Muscle layer of colon (tissue), 2 donors: ENCODE results near the gene IPCEF1.

Experiments used
- H3K27ac ChIP-seq: one replicate; pipeline ENCODE4 v1.7.0; 2013; ENCODE audit warnings: low read depth, mild to moderate bottlenecking, low read length, moderate library complexity
- H3K27me3 ChIP-seq, 2 donors: one replicate each; pipeline ENCODE4 v1.7.0; 2013; ENCODE audit warnings: low read length in 2 of 2, mild to moderate bottlenecking in 2 of 2; ENCODE audit not compliant: insufficient read depth in 2 of 2, control insufficient read depth in 1 of 2
- H3K36me3 ChIP-seq: one replicate; pipeline ENCODE4 v1.7.0; 2013; ENCODE audit warnings: mild to moderate bottlenecking, low read length; ENCODE audit not compliant: insufficient read depth
- H3K4me1 ChIP-seq: one replicate; pipeline ENCODE4 v1.7.0; 2013; ENCODE audit warnings: mild to moderate bottlenecking, low read length; ENCODE audit not compliant: insufficient read depth
- H3K4me3 ChIP-seq, 2 donors: one replicate each; pipeline ENCODE4 v1.7.0; 2013; ENCODE audit warnings: low read length in 2 of 2, low read depth in 1 of 2, mild to moderate bottlenecking in 1 of 2, moderate library complexity in 1 of 2
- H3K9ac ChIP-seq: one replicate; pipeline ENCODE4 v1.7.0; 2013; ENCODE audit warnings: low read length
- H3K9me3 ChIP-seq: one replicate; pipeline ENCODE4 v1.7.0; 2013; ENCODE audit warnings: mild to moderate bottlenecking, low read length
- donor health status: abdominal sarcoma.
- donor health status: Adenocarcinoma of cecum.

The IPCEF1 gene

GRCh38 chr6:154388803-154389202, 32.2 kb upstream of the IPCEF1 start:
- Histone ChIP-seq H3K9ac (no peak overlapping the region), H3K27me3 (no peaks in the 10 kb centered on the region)

GRCh38 chr6:154386848-154387717, 30.5 kb upstream of the IPCEF1 start:
- Histone ChIP-seq H3K4me3 (no peak overlapping the region), H3K9ac (no peak overlapping the region), H3K9me3 (no peaks in the 10 kb centered on the region), H3K36me3 (no peaks in the 10 kb centered on the region), H3K27ac (no peak overlapping the region), H3K27me3 (no peaks in the 10 kb centered on the region), H3K4me1 (peaks cover 3% of the 10 kb centered on the region)

More at GRCh38 chr6:154388803-154389202, 32.2 kb upstream of the IPCEF1 start:
- peaks cover 3% of the 10 kb centered on the region for H3K4me1 ChIP-seq
- no peaks in the 10 kb centered on the region for H3K36me3 ChIP-seq
- H3K9me3 ChIP-seq: no peaks in the 10 kb centered on the region
- H3K27ac ChIP-seq: no peak overlapping the region
- H3K4me3 ChIP-seq: no peak overlapping the region

DNA sequence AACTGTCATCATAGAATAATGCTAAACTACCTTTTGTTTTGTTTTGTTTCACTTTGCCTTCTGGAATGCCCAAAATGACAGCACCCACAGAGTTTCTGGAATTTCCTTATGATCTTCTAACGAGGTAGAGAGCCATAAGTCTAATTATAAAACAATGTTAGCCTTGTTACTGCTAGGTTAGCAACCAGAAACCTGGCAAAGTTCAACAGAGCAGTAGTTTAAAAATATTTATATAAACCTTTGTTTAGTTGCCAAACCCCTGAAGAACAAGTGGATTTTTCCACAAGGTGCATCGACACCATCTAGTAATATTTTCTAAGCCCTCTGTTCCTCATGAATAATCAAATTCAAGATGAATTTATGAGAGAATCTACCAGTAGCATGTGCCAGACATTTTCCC, 27.6 kb upstream of the IPCEF1 start:
- Histone ChIP-seq H3K27me3 (no peaks in the 10 kb centered on the region), H3K9ac (no peak overlapping the region), H3K9me3 (no peaks in the 10 kb centered on the region), H3K36me3 (no peaks in the 10 kb centered on the region), H3K4me3 (no peak overlapping the region), H3K27ac (no peak overlapping the region), H3K4me1 (peaks cover 3% of the 10 kb centered on the region)

- H3K4me1 ChIP-seq: peaks cover 3% of the 10 kb centered on the region
- no peaks in the 10 kb centered on the region for H3K27me3 ChIP-seq
- H3K27ac ChIP-seq: no peak overlapping the region
- no peak overlapping the region for H3K9ac ChIP-seq
- no peaks in the 10 kb centered on the region for H3K36me3 ChIP-seq
- H3K9me3 ChIP-seq: no peaks in the 10 kb centered on the region
- H3K4me3 ChIP-seq: no peak overlapping the region
Measured at GRCh38 chr6:154383273-154383672, 26.7 kb upstream of the IPCEF1 start.

DNA sequence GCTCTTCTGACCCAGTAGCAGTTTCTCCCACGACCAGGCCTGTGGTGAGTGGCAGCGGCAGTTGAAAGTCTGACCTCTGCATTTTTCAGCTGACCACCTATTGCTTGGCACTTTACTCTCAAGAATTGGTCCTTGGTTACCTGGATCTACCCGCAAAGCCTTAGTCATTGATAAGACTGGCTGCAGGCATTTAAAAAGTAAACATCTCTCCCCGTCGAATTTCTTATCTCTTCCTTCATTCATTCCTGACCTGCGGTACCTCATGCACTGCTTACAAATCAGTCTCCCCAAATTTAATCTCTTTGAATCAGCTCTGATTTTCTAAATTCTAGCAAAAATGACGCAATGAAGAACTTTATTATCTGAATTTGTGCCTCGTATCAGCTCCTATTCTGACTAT, 26.1 kb upstream of the IPCEF1 start:
- H3K4me1 ChIP-seq: peaks cover 3% of the 10 kb centered on the region
- H3K27ac ChIP-seq: no peak overlapping the region
- no peaks in the 10 kb centered on the region for H3K36me3 ChIP-seq

GRCh38 chr6:154381548-154381947, 24.9 kb upstream of the IPCEF1 start:
- no peak overlapping the region for H3K9ac ChIP-seq
- H3K4me3 ChIP-seq: no peak overlapping the region
- no peaks in the 10 kb centered on the region for H3K27me3 ChIP-seq
- no peaks in the 10 kb centered on the region for H3K36me3 ChIP-seq
- H3K27ac ChIP-seq: no peak overlapping the region
- no peaks in the 10 kb centered on the region for H3K9me3 ChIP-seq
- H3K4me1 ChIP-seq: peaks cover 3% of the 10 kb centered on the region

More for the DNA sequence above, 26.1 kb upstream of the IPCEF1 start:
- Histone ChIP-seq H3K4me3 (no peak overlapping the region), H3K9me3 (no peaks in the 10 kb centered on the region), H3K9ac (no peak overlapping the region), H3K27me3 (no peaks in the 10 kb centered on the region)

GRCh38 chr6:154380741-154381140, 24.1 kb upstream of the IPCEF1 start:
- no peaks in the 10 kb centered on the region for H3K27me3 ChIP-seq
- no peak overlapping the region for H3K4me3 ChIP-seq
- H3K4me1 ChIP-seq: peaks cover 3% of the 10 kb centered on the region
- no peak overlapping the region for H3K27ac ChIP-seq
- no peaks in the 10 kb centered on the region for H3K36me3 ChIP-seq
- no peak overlapping the region for H3K9ac ChIP-seq
- H3K9me3 ChIP-seq: no peaks in the 10 kb centered on the region

GRCh38 chr6:154379585-154379984, 23.0 kb upstream of the IPCEF1 start:
- H3K4me3 ChIP-seq: no peak overlapping the region
- no peaks in the 10 kb centered on the region for H3K27me3 ChIP-seq
- no peaks in the 10 kb centered on the region for H3K36me3 ChIP-seq
- H3K27ac ChIP-seq: no peak overlapping the region
- no peak overlapping the region for H3K9ac ChIP-seq
- H3K9me3 ChIP-seq: no peaks in the 10 kb centered on the region
- peaks cover 3% of the 10 kb centered on the region for H3K4me1 ChIP-seq

DNA sequence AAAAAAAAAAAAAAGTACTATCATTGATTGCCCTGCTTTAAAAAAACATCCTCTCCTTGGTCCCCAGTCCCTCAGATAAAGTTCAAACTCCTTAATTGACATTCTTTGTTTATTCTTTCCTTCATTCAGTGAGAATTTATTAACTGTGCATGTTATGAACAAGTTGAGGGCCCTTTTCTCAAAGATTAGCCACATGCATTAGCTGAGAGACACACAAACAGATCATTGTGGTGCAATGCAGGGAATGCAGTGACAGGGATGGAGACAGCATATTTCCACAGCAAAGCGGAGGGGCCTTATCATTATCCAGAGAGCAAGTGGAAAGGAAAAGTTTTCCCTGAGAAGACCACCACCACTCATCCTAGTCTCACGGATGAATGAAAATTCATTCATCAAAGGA, 21.9 kb upstream of the IPCEF1 start:
- no peaks in the 10 kb centered on the region for H3K27me3 ChIP-seq
- H3K9me3 ChIP-seq: no peaks in the 10 kb centered on the region
- H3K36me3 ChIP-seq: no peaks in the 10 kb centered on the region
- no peak overlapping the region for H3K27ac ChIP-seq
- no peaks in the 10 kb centered on the region for H3K4me1 ChIP-seq
- no peak overlapping the region for H3K9ac ChIP-seq
- H3K4me3 ChIP-seq: no peak overlapping the region

GRCh38 chr6:154377726-154378125, 21.1 kb upstream of the IPCEF1 start:
- Histone ChIP-seq H3K36me3 (no peaks in the 10 kb centered on the region), H3K9ac (no peak overlapping the region), H3K27me3 (no peaks in the 10 kb centered on the region), H3K27ac (no peak overlapping the region), H3K4me3 (no peak overlapping the region), H3K9me3 (no peaks in the 10 kb centered on the region), H3K4me1 (no peaks in the 10 kb centered on the region)

DNA sequence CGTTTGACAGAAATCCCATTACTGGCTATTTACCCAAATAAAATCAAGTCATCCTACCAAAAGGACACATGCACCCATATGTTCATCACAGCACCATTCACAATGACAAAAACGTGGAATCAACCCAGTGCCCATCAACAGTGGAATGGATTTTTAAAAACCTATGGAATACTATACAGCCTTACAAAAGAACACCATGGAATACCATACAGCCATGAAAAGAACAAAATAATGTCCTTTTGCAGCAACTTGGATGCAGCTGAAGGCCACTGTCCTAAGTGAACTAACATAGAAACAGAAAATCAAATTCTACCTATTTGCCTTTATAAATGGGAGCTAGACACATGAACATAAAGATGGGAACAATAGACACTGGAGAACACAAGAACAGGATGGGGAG, 17.4 kb upstream of the IPCEF1 start:
- H3K27me3 ChIP-seq: no peaks in the 10 kb centered on the region
- H3K36me3 ChIP-seq: no peaks in the 10 kb centered on the region
- H3K27ac ChIP-seq: no peak overlapping the region
- H3K4me1 ChIP-seq: no peaks in the 10 kb centered on the region
- no peak overlapping the region for H3K9ac ChIP-seq
- no peak overlapping the region for H3K4me3 ChIP-seq
- H3K9me3 ChIP-seq: no peaks in the 10 kb centered on the region

DNA sequence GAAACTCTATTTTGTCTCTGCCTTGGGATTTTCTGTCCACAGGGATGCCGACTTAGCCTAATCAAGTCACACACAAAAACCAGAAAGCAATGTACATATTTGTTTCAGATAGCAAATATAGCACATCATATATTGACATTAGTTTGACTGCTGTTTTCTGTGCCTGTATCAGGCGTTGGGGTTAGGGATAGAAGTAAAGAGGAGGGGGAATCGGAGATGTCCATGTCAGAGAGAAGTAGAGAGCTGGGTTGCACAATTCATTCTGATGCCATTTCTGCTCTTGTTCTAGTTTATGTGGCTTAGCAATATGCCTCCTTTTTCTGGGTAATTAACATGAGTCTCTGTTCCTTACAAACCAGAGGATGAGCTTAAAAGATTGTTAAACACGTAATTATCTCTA, 14.7 kb upstream of the IPCEF1 start:
- H3K4me3 ChIP-seq: no peak overlapping the region
- no peaks in the 10 kb centered on the region for H3K27me3 ChIP-seq
- H3K4me1 ChIP-seq: no peaks in the 10 kb centered on the region
- H3K36me3 ChIP-seq: no peaks in the 10 kb centered on the region
- no peaks in the 10 kb centered on the region for H3K9me3 ChIP-seq
- H3K27ac ChIP-seq: no peak overlapping the region
- H3K9ac ChIP-seq: no peak overlapping the region
